Neuronal stem cell (in vitro differentiated cells): ENCODE measurements around the gene GPR87.

Experiments
- DNase-seq: peaks from one replicate; pipeline ENCODE4 v3.0.0-alpha.2; 2013; ENCODE audit warnings: low spot score
- H2AFZ ChIP-seq: one replicate; pipeline ENCODE4 v1.6.1; 2013; ENCODE audit warnings: mild to moderate bottlenecking, low read length, inconsistent platforms
- H2AK5ac ChIP-seq: 2 replicates; pipeline ENCODE4 v1.6.1; 2013; ENCODE audit warnings: low read depth, mild to moderate bottlenecking, inconsistent platforms, low read length, moderate library complexity, mixed read lengths
- H2BK120ac ChIP-seq: 2 replicates; pipeline ENCODE4 v1.6.1; 2013; ENCODE audit warnings: low read depth, mild to moderate bottlenecking, inconsistent platforms, low read length, moderate library complexity, mixed read lengths
- H2BK12ac ChIP-seq: one replicate; pipeline ENCODE4 v1.6.1; 2013; ENCODE audit warnings: low read length, inconsistent platforms
- H2BK15ac ChIP-seq: 2 replicates; pipeline ENCODE4 v1.6.1; 2013; ENCODE audit warnings: mild to moderate bottlenecking, low read length, inconsistent platforms, mixed read lengths
- H2BK5ac ChIP-seq: one replicate; pipeline ENCODE4 v1.6.1; 2013; ENCODE audit warnings: inconsistent platforms, mild to moderate bottlenecking, low read length, moderate library complexity
- H3K14ac ChIP-seq: one replicate; pipeline ENCODE4 v1.6.1; 2013; ENCODE audit warnings: low read length, inconsistent platforms
- H3K18ac ChIP-seq: 2 replicates; pipeline ENCODE4 v1.6.1; 2013; ENCODE audit warnings: low read length, inconsistent platforms
- H3K23ac ChIP-seq: 2 replicates; pipeline ENCODE4 v1.6.1; 2013; ENCODE audit warnings: low read depth, mild to moderate bottlenecking, mixed read lengths, low read length, inconsistent platforms; ENCODE audit not compliant: poor library complexity
- H3K27ac ChIP-seq: replicated peaks from 3 replicates; pipeline ENCODE4 v1.5.1; 2013; ENCODE audit warnings: low read length, inconsistent platforms
- H3K27me3 ChIP-seq, 3 experiments: 2 replicates each; pipeline ENCODE4 v1.6.1; 2013; ENCODE audit warnings: low read length in 3 of 3, mild to moderate bottlenecking in 2 of 3, inconsistent platforms in 1 of 3, low read depth in 1 of 3, mixed read lengths in 1 of 3, moderate library complexity in 1 of 3; ENCODE audit not compliant: control insufficient read depth in 3 of 3, insufficient read depth in 3 of 3
- H3K36me3 ChIP-seq, 2 donors: replicated peaks in 1 of 2; 2 replicates each; pipeline ENCODE4 v1.6.1; 2013; ENCODE audit warnings: low read length in 2 of 2; ENCODE audit not compliant: control insufficient read depth in 2 of 2, insufficient read depth in 2 of 2
- H3K4ac ChIP-seq: 2 replicates; pipeline ENCODE4 v1.6.1; 2013; ENCODE audit warnings: inconsistent platforms, mild to moderate bottlenecking, low read length, moderate library complexity
- H3K4me1 ChIP-seq, 2 donors: 1 replicate in 1 of 2; 2 replicates in 1 of 2; pipeline ENCODE4 v1.6.1; 2013; ENCODE audit warnings: low read length in 2 of 2, low read depth in 1 of 2; ENCODE audit not compliant: control insufficient read depth in 2 of 2, insufficient read depth in 1 of 2
- H3K4me2 ChIP-seq: one replicate; pipeline ENCODE4 v1.6.1; 2013; ENCODE audit warnings: mild to moderate bottlenecking, low read length, inconsistent platforms; ENCODE audit not compliant: insufficient read depth, poor library complexity, severe bottlenecking
- H3K4me3 ChIP-seq, 2 donors: 2 replicates each; pipeline ENCODE4 v1.5.1; 2013; ENCODE audit warnings: low read length in 2 of 2, mild to moderate bottlenecking in 2 of 2, inconsistent platforms in 1 of 2, moderate library complexity in 1 of 2
- H3K79me1 ChIP-seq: one replicate; pipeline ENCODE4 v1.6.1; 2013; ENCODE audit warnings: low read depth, mild to moderate bottlenecking, inconsistent platforms, low read length, moderate library complexity
- H3K9ac ChIP-seq: one replicate; pipeline ENCODE4 v1.6.1; 2013; ENCODE audit warnings: mild to moderate bottlenecking, low read depth, low read length, inconsistent platforms; ENCODE audit not compliant: poor library complexity
- H3K9me3 ChIP-seq, 2 donors: replicated peaks in 1 of 2; 2 replicates each; pipeline versions ENCODE3 to v1.6.1; 2013; ENCODE audit warnings: low read length in 2 of 2, mild to moderate bottlenecking in 2 of 2, inconsistent platforms in 1 of 2, low read depth in 1 of 2, mixed read lengths in 1 of 2, moderate library complexity in 1 of 2; ENCODE audit not compliant: control insufficient read depth in 2 of 2, insufficient read depth in 1 of 2
- H4K8ac ChIP-seq: one replicate; pipeline ENCODE4 v1.6.1; 2013; ENCODE audit warnings: low read depth, mild to moderate bottlenecking, inconsistent platforms, low read length, moderate library complexity
- H4K91ac ChIP-seq: one replicate; pipeline ENCODE4 v1.6.1; 2013; ENCODE audit warnings: low read length, low read depth, mild to moderate bottlenecking, inconsistent platforms; ENCODE audit not compliant: poor library complexity
- WGBS, 2 donors: extraction: QIAGEN DNeasy Blood & Tissue Kit; methylation state at CpG; one replicate each; pipeline ENCODE4 v1.1.7; 2013; ENCODE audit warnings: missing lambda C conversion rate in 2 of 2, mixed read lengths in 1 of 2; ENCODE audit not compliant: insufficient read length in 2 of 2, insufficient replicate concordance in 1 of 2; ENCODE audit errors: extremely low coverage in 2 of 2; 5-methylcytosine and 5-hydroxymethylcytosine counted together

GPR87 gene

DNA sequence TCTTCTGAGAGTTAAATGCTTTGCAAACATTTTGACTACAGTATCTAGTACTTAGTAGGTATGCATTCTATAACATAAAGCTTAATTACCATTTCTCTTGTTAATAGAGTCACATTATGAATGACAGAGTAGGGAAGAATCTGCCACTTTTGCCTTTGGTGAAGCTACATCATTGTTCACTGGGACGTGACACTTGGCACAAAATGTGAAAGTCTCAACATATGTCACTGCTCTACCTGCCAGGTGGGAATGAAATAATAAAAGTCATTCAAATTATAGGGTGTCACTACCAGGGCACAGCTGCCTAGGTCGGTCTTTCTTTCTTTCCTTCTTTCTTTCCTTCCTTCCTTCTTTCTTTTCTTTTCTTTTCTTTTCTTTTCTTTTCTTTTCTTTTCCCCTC lies 17.6 kb downstream of the GPR87 start:
- no peaks in the 10 kb centered on the region for H3K9me3 ChIP-seq
- no peak for DNase-seq
- no peak overlapping the region for H4K8ac ChIP-seq
- no peak overlapping the region for H3K23ac ChIP-seq
- H3K18ac ChIP-seq: no peak overlapping the region
- H2BK12ac ChIP-seq: no peak overlapping the region
- no peak overlapping the region for H3K14ac ChIP-seq
- H4K91ac ChIP-seq: no peak overlapping the region
- H3K4ac ChIP-seq: no peak overlapping the region
- H3K79me1 ChIP-seq: no peaks in the 10 kb centered on the region
- no peak overlapping the region for H2AK5ac ChIP-seq
- H2AFZ ChIP-seq: no peak overlapping the region
- H3K4me3 ChIP-seq: no peak overlapping the region
- no peak overlapping the region for H2BK15ac ChIP-seq
- H3K27me3 ChIP-seq: no peaks in the 10 kb centered on the region
- no peak overlapping the region for H3K9ac ChIP-seq
- no peak overlapping the region for H2BK120ac ChIP-seq
- H2BK5ac ChIP-seq: no peak overlapping the region
- no peak overlapping the region for H3K27ac ChIP-seq
- H3K4me2 ChIP-seq: no peak overlapping the region
- H3K4me1 ChIP-seq: peaks cover 0 to 1% of the 10 kb centered on the region in 2 donors
- H3K36me3 ChIP-seq: no peaks in the 10 kb centered on the region
- no CpG with 5 or more reads among the region's 2 CpGs for WGBS, 2 donors

DNA sequence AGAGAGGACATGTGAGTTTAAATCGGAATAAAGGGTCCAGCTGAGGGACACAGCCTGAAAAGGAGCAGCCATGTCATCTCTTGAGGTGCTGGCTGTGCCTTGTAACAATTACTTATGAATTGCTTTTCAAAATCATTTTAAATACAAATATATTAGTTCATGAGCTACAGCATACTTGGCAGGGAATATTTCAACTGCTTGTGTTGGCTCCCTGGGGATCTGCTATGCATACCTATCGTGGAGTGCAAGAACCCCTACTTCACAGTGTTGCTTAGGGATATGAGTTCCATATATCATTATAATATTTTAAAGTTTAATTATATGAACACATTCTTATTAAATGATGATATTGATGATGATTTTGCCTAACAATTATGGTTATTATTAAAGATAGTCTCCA lies 19.2 kb downstream of the GPR87 start:
- Histone ChIP-seq H3K14ac (no peak overlapping the region), H2AFZ (no peak overlapping the region), H3K36me3 (no peaks in the 10 kb centered on the region), H2BK5ac (no peak overlapping the region), H2BK120ac (no peak overlapping the region), H4K8ac (no peak overlapping the region), H3K23ac (no peak overlapping the region), H3K18ac (no peak overlapping the region), H3K27ac (no peak overlapping the region), H3K9ac (no peak overlapping the region), H3K79me1 (no peaks in the 10 kb centered on the region), H2BK12ac (no peak overlapping the region), H4K91ac (no peak overlapping the region), H3K27me3 (no peaks in the 10 kb centered on the region), H2BK15ac (no peak overlapping the region), H2AK5ac (no peak overlapping the region), H3K4me1 (peaks cover 0 to 1% of the 10 kb centered on the region in 2 donors), H3K4me3 (no peak overlapping the region), H3K4me2 (no peak overlapping the region), H3K4ac (no peak overlapping the region), H3K9me3 (no peaks in the 10 kb centered on the region)
- DNase-seq: no peak
- WGBS, 2 donors: no CpG with 5 or more reads among the region's 2 CpGs

DNA sequence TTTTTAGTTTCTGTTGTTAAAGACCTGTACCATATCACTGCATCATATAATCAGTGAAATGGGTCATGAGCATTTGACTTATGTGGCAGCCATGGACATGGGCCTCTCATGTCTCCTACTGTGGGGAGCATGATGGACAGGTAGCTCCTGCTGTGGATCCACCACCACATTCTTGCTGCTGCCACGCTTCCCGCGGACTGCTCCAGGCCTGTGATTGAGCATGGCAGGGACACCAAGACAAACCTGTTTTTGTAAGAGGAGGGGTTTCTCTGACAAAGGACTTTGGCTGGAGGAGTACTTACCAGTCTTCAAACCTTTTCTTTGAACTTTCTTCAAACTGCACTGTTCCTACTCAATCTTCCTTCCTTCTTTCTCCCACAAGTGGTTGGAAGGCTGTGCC lies 20.4 kb downstream of the GPR87 start:
- no peaks in the 10 kb centered on the region for H3K79me1 ChIP-seq
- H2BK120ac ChIP-seq: no peak overlapping the region
- H2AK5ac ChIP-seq: no peak overlapping the region
- H3K18ac ChIP-seq: no peak overlapping the region
- peak overlapping the region in 1 of 2 donors; percentile 66 for H3K4me3 ChIP-seq
- no peaks in the 10 kb centered on the region for H3K9me3 ChIP-seq
- no peaks in the 10 kb centered on the region for H3K36me3 ChIP-seq
- H2BK15ac ChIP-seq: no peak overlapping the region
- no peak overlapping the region for H3K9ac ChIP-seq
- H2AFZ ChIP-seq: no peak overlapping the region
- H3K27ac ChIP-seq: no peak overlapping the region
- H3K27me3 ChIP-seq: no peaks in the 10 kb centered on the region
- peaks cover 0 to 1% of the 10 kb centered on the region in 2 donors for H3K4me1 ChIP-seq
- no peak overlapping the region for H2BK5ac ChIP-seq
- H3K4ac ChIP-seq: no peak overlapping the region
- WGBS, 2 donors: no CpG with 5 or more reads among the region's 3 CpGs
- H3K14ac ChIP-seq: no peak overlapping the region
- no peak overlapping the region for H3K4me2 ChIP-seq
- no peak overlapping the region for H3K23ac ChIP-seq
- no peak overlapping the region for H4K8ac ChIP-seq
- no peak overlapping the region for H4K91ac ChIP-seq
- H2BK12ac ChIP-seq: no peak overlapping the region
- DNase-seq: no peak

DNA sequence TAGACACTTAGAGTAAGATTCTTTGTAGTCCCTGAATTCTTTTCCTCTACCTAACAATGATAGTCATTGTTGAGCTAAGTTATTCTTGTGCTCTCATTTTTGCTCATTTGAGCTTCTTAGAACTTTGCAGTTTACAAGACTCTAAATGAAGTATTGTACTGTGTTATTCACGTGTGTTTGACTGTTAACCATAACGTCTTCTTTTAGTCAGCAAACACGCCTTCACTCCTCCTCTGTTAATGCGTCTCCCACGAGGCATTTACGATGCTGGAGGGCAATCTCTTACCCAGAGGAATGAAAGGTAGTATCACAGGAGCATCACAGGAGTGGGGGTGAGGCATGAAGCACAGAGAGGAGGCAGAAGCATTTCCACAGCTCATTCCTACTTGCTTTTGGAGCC lies 23.5 kb downstream of the GPR87 start:
- H2AK5ac ChIP-seq: no peak overlapping the region
- H2BK5ac ChIP-seq: no peak overlapping the region
- H3K4me3 ChIP-seq: no peak overlapping the region
- no peak overlapping the region for H2BK12ac ChIP-seq
- no peak overlapping the region for H3K27ac ChIP-seq
- no peak overlapping the region for H3K4me2 ChIP-seq
- no peaks in the 10 kb centered on the region for H3K27me3 ChIP-seq
- H4K8ac ChIP-seq: no peak overlapping the region
- no peak overlapping the region for H3K9ac ChIP-seq
- no CpG with 5 or more reads among the region's 6 CpGs for WGBS, 2 donors
- no peak overlapping the region for H3K18ac ChIP-seq
- H3K4ac ChIP-seq: no peak overlapping the region
- no peaks in the 10 kb centered on the region for H3K36me3 ChIP-seq
- H3K4me1 ChIP-seq: peaks cover 0 to 1% of the 10 kb centered on the region in 2 donors
- H3K23ac ChIP-seq: no peak overlapping the region
- no peak overlapping the region for H2BK120ac ChIP-seq
- no peak overlapping the region for H4K91ac ChIP-seq
- DNase-seq: no peak
- H3K9me3 ChIP-seq: no peaks in the 10 kb centered on the region
- H3K79me1 ChIP-seq: no peaks in the 10 kb centered on the region
- H2BK15ac ChIP-seq: no peak overlapping the region
- no peak overlapping the region for H3K14ac ChIP-seq
- no peak overlapping the region for H2AFZ ChIP-seq
